ENCODE data around the gene TCF25. TPM values are rescaled to one million over a fixed set of nuclear protein-coding genes. Genes with fewer than 3 reads are reported as not detected.
"Not testable (repeated sequence)": the region's sequence is repeated elsewhere in the genome, so short reads cannot be mapped to it uniquely, and the experiment has no call there.

TCF25 gene
- total and polyA plus RNA-seq, 2 donors = 104 to 200 TPM

- H3K36me3 ChIP-seq (ENCODE audit: control insufficient read depth in 2 of 2, insufficient read depth in 2 of 2, low read length in 1 of 2) = no peaks in the 10 kb centered on the region
- DNase-seq (ENCODE audit: low read depth in 6 of 9, low spot score in 9 of 9) = no peak
- peaks cover 0 to 2% of the 10 kb centered on the region in 2 donors for H3K4me1 ChIP-seq (ENCODE audit: control insufficient read depth in 2 of 2, insufficient read depth in 2 of 2, low read length in 2 of 2)
- 94% methylated on average over 16 of the region's 16 CpGs for WGBS
- H3K27ac ChIP-seq (ENCODE audit: low read depth in 1 of 2, low read length in 1 of 2) = no peak overlapping the region
- H3K9me3 ChIP-seq (ENCODE audit: control insufficient read depth in 2 of 2, insufficient read depth in 1 of 2, low read length in 1 of 2) = no peaks in the 10 kb centered on the region
- H3K27me3 ChIP-seq (ENCODE audit: control insufficient read depth in 2 of 2, insufficient read depth in 1 of 2, low read length in 1 of 2) = peaks cover 7 to 13% of the 10 kb centered on the region in 2 donors
- H3K4me3 ChIP-seq (ENCODE audit: low read length in 2 of 2) = no peak overlapping the region
Observed at GRCh38 chr16:89931305-89931896, 58.0 kb downstream of the TCF25 start.

GRCh38 chr16:89931964-89932363, 58.6 kb downstream of the TCF25 start:
- Histone ChIP-seq H3K27me3 (ENCODE audit: control insufficient read depth in 2 of 2, insufficient read depth in 1 of 2, low read length in 1 of 2) (peaks cover 5 to 8% of the 10 kb centered on the region in 2 donors), H3K4me1 (ENCODE audit: control insufficient read depth in 2 of 2, insufficient read depth in 2 of 2, low read length in 2 of 2) (no peaks in the 10 kb centered on the region), H3K9me3 (ENCODE audit: control insufficient read depth in 2 of 2, insufficient read depth in 1 of 2, low read length in 1 of 2) (no peaks in the 10 kb centered on the region), H3K27ac (ENCODE audit: low read depth in 1 of 2, low read length in 1 of 2) (no peak overlapping the region), H3K4me3 (ENCODE audit: low read length in 2 of 2) (no peak overlapping the region), H3K36me3 (ENCODE audit: control insufficient read depth in 2 of 2, insufficient read depth in 2 of 2, low read length in 1 of 2) (no peaks in the 10 kb centered on the region)
- no peak for DNase-seq (ENCODE audit: low read depth in 6 of 9, low spot score in 9 of 9)
- 94% methylated on average over 6 of the region's 6 CpGs for WGBS

- H3K27me3 ChIP-seq (ENCODE audit: control insufficient read depth in 2 of 2, insufficient read depth in 1 of 2, low read length in 1 of 2); H3K4me3 ChIP-seq (ENCODE audit: low read length in 2 of 2); H3K36me3 ChIP-seq (ENCODE audit: control insufficient read depth in 2 of 2, insufficient read depth in 2 of 2, low read length in 1 of 2); H3K27ac ChIP-seq (ENCODE audit: low read depth in 1 of 2, low read length in 1 of 2); H3K4me1 ChIP-seq (ENCODE audit: control insufficient read depth in 2 of 2, insufficient read depth in 2 of 2, low read length in 2 of 2); DNase-seq (ENCODE audit: low read depth in 6 of 9, low spot score in 9 of 9); H3K9me3 ChIP-seq (ENCODE audit: control insufficient read depth in 2 of 2, insufficient read depth in 1 of 2, low read length in 1 of 2): not testable (repeated sequence)
- 96% methylated on average over 29 of the region's 29 CpGs for WGBS
Observed at GRCh38 chr16:89934019-89934418, 60.6 kb downstream of the TCF25 start.

- Histone ChIP-seq H3K9me3 (ENCODE audit: control insufficient read depth in 2 of 2, insufficient read depth in 1 of 2, low read length in 1 of 2) (no peaks in the 10 kb centered on the region), H3K27ac (ENCODE audit: low read depth in 1 of 2, low read length in 1 of 2) (no peak overlapping the region), H3K4me1 (ENCODE audit: control insufficient read depth in 2 of 2, insufficient read depth in 2 of 2, low read length in 2 of 2) (no peaks in the 10 kb centered on the region), H3K4me3 (ENCODE audit: low read length in 2 of 2) (no peak overlapping the region), H3K36me3 (ENCODE audit: control insufficient read depth in 2 of 2, insufficient read depth in 2 of 2, low read length in 1 of 2) (no peaks in the 10 kb centered on the region), H3K27me3 (ENCODE audit: control insufficient read depth in 2 of 2, insufficient read depth in 1 of 2, low read length in 1 of 2) (peaks cover 0 to 11% of the 10 kb centered on the region in 2 donors)
- WGBS = 97% methylated on average over 61 of the region's 61 CpGs
- DNase-seq (ENCODE audit: low read depth in 6 of 9, low spot score in 9 of 9) = no peak
Observed at GRCh38 chr16:89934611-89935553, 61.5 kb downstream of the TCF25 start.

- not testable (repeated sequence) for H3K36me3 ChIP-seq (ENCODE audit: control insufficient read depth in 2 of 2, insufficient read depth in 2 of 2, low read length in 1 of 2); H3K27ac ChIP-seq (ENCODE audit: low read depth in 1 of 2, low read length in 1 of 2); H3K4me3 ChIP-seq (ENCODE audit: low read length in 2 of 2); H3K9me3 ChIP-seq (ENCODE audit: control insufficient read depth in 2 of 2, insufficient read depth in 1 of 2, low read length in 1 of 2); DNase-seq (ENCODE audit: low read depth in 6 of 9, low spot score in 9 of 9); H3K4me1 ChIP-seq (ENCODE audit: control insufficient read depth in 2 of 2, insufficient read depth in 2 of 2, low read length in 2 of 2)
- 95% methylated on average over 26 of the region's 27 CpGs for WGBS
- peaks cover 0 to 11% of the 10 kb centered on the region in 2 donors for H3K27me3 ChIP-seq (ENCODE audit: control insufficient read depth in 2 of 2, insufficient read depth in 1 of 2, low read length in 1 of 2)
Observed at GRCh38 chr16:89935620-89936019, 62.2 kb downstream of the TCF25 start.

GRCh38 chr16:89936034-89936433, 62.6 kb downstream of the TCF25 start:
- Histone ChIP-seq H3K4me1 (ENCODE audit: control insufficient read depth in 2 of 2, insufficient read depth in 2 of 2, low read length in 2 of 2) (no peaks in the 10 kb centered on the region), H3K27me3 (ENCODE audit: control insufficient read depth in 2 of 2, insufficient read depth in 1 of 2, low read length in 1 of 2) (peaks cover 0 to 13% of the 10 kb centered on the region in 2 donors), H3K9me3 (ENCODE audit: control insufficient read depth in 2 of 2, insufficient read depth in 1 of 2, low read length in 1 of 2) (no peaks in the 10 kb centered on the region), H3K36me3 (ENCODE audit: control insufficient read depth in 2 of 2, insufficient read depth in 2 of 2, low read length in 1 of 2) (no peaks in the 10 kb centered on the region), H3K27ac (ENCODE audit: low read depth in 1 of 2, low read length in 1 of 2) (no peak overlapping the region), H3K4me3 (ENCODE audit: low read length in 2 of 2) (no peak overlapping the region)
- DNase-seq (ENCODE audit: low read depth in 6 of 9, low spot score in 9 of 9) = no peak
- 87% methylated on average over 13 of the region's 13 CpGs for WGBS

- no peaks in the 10 kb centered on the region for H3K36me3 ChIP-seq (ENCODE audit: control insufficient read depth in 2 of 2, insufficient read depth in 2 of 2, low read length in 1 of 2)
- H3K4me3 ChIP-seq (ENCODE audit: low read length in 2 of 2) = no peak overlapping the region
- no peaks in the 10 kb centered on the region for H3K9me3 ChIP-seq (ENCODE audit: control insufficient read depth in 2 of 2, insufficient read depth in 1 of 2, low read length in 1 of 2)
- no peak overlapping the region for H3K27ac ChIP-seq (ENCODE audit: low read depth in 1 of 2, low read length in 1 of 2)
- H3K27me3 ChIP-seq (ENCODE audit: control insufficient read depth in 2 of 2, insufficient read depth in 1 of 2, low read length in 1 of 2) = peaks cover 0 to 13% of the 10 kb centered on the region in 2 donors
- H3K4me1 ChIP-seq (ENCODE audit: control insufficient read depth in 2 of 2, insufficient read depth in 2 of 2, low read length in 2 of 2) = no peaks in the 10 kb centered on the region
- WGBS = 96% methylated on average over 14 of the region's 14 CpGs
- DNase-seq (ENCODE audit: low read depth in 6 of 9, low spot score in 9 of 9) = no peak
Observed at GRCh38 chr16:89936508-89936907, 63.1 kb downstream of the TCF25 start.

GRCh38 chr16:89936981-89937380, 63.6 kb downstream of the TCF25 start:
- WGBS = 96% methylated on average over 20 of the region's 20 CpGs

GRCh38 chr16:89938175-89938885, 64.9 kb downstream of the TCF25 start:
- Histone ChIP-seq H3K4me1 (ENCODE audit: control insufficient read depth in 2 of 2, insufficient read depth in 2 of 2, low read length in 2 of 2) (no peaks in the 10 kb centered on the region), H3K9me3 (ENCODE audit: control insufficient read depth in 2 of 2, insufficient read depth in 1 of 2, low read length in 1 of 2) (no peaks in the 10 kb centered on the region), H3K27ac (ENCODE audit: low read depth in 1 of 2, low read length in 1 of 2) (no peak overlapping the region), H3K27me3 (ENCODE audit: control insufficient read depth in 2 of 2, insufficient read depth in 1 of 2, low read length in 1 of 2) (peaks cover 0 to 16% of the 10 kb centered on the region in 2 donors), H3K4me3 (ENCODE audit: low read length in 2 of 2) (no peak overlapping the region), H3K36me3 (ENCODE audit: control insufficient read depth in 2 of 2, insufficient read depth in 2 of 2, low read length in 1 of 2) (no peaks in the 10 kb centered on the region)
- no peak for DNase-seq (ENCODE audit: low read depth in 6 of 9, low spot score in 9 of 9)
- WGBS = 89% methylated on average over 21 of the region's 21 CpGs

More at GRCh38 chr16:89936981-89937380, 63.6 kb downstream of the TCF25 start:
- no peaks in the 10 kb centered on the region for H3K9me3 ChIP-seq (ENCODE audit: control insufficient read depth in 2 of 2, insufficient read depth in 1 of 2, low read length in 1 of 2)
- H3K4me3 ChIP-seq (ENCODE audit: low read length in 2 of 2) = no peak overlapping the region
- H3K36me3 ChIP-seq (ENCODE audit: control insufficient read depth in 2 of 2, insufficient read depth in 2 of 2, low read length in 1 of 2) = no peaks in the 10 kb centered on the region
- no peak for DNase-seq (ENCODE audit: low read depth in 6 of 9, low spot score in 9 of 9)
- no peak overlapping the region for H3K27ac ChIP-seq (ENCODE audit: low read depth in 1 of 2, low read length in 1 of 2)
- peaks cover 0 to 13% of the 10 kb centered on the region in 2 donors for H3K27me3 ChIP-seq (ENCODE audit: control insufficient read depth in 2 of 2, insufficient read depth in 1 of 2, low read length in 1 of 2)
- H3K4me1 ChIP-seq (ENCODE audit: control insufficient read depth in 2 of 2, insufficient read depth in 2 of 2, low read length in 2 of 2) = no peaks in the 10 kb centered on the region

All from thymus (tissue), 11 donors.